Right lobe of liver (tissue), 4 donors: ENCODE results near the gene PODXL2.

ENCODE experiments used
- POLR2A ChIP-seq: fragments of 450-650 bp; IDR thresholded peaks from one replicate; pipeline ENCODE4 v1.6.1; 2017; ENCODE audit warnings: antibody characterized with exemption, mild to moderate bottlenecking
- TF ChIP-seq, protein P1 (sequence below), 4 donors: fragments of 200-600 bp in 3 of 4; fragments of 450-650 bp in 1 of 4; IDR thresholded peaks; one replicate each; pipeline versions ENCODE4 v1.5.1 to v1.8.0; 2016 to 2022; ENCODE audit warnings: antibody characterized with exemption in 4 of 4, mild to moderate bottlenecking in 2 of 4
- donor health status: DM: no; HTN: no; CAD: no.
- donor health status: DM: no; HTN: no; CAD: no.
- donor health status: DM: no; HTN: yes; CAD: no.

DNA sequence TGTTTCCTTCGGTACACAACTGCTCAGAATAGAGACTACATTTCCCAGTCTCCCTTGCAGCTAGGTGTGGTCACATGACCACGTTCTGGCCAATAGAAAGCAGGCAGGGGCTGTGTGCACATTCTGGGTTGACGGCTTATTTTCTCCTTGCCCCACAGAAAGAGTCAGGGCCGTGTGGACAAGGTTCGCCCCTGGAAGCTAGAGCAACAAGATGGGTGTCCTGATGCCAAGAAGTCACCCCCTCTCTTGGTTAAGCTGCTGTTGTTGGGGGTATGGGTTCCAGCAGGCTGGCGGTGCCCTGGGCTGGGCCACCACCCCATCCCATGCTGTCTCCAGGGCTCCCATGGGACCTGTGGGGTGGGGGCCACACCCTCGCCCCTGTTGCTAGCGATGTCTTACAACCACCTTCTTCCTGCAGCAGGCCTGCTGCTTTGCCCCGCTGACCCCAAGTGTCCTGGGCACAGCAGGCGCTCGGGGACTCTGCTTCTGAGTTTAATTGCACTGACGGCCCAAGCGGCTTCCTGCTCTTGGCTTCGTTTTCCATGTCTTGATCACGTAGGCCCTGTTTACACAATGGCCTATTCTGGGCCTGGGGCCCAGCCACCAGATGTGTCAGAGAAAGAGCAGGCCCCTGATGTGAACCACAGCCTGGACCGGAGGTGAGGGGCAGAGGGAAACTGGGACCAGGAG, 68.7 kb downstream of the PODXL2 start:
- TF ChIP-seq, protein P1, sequence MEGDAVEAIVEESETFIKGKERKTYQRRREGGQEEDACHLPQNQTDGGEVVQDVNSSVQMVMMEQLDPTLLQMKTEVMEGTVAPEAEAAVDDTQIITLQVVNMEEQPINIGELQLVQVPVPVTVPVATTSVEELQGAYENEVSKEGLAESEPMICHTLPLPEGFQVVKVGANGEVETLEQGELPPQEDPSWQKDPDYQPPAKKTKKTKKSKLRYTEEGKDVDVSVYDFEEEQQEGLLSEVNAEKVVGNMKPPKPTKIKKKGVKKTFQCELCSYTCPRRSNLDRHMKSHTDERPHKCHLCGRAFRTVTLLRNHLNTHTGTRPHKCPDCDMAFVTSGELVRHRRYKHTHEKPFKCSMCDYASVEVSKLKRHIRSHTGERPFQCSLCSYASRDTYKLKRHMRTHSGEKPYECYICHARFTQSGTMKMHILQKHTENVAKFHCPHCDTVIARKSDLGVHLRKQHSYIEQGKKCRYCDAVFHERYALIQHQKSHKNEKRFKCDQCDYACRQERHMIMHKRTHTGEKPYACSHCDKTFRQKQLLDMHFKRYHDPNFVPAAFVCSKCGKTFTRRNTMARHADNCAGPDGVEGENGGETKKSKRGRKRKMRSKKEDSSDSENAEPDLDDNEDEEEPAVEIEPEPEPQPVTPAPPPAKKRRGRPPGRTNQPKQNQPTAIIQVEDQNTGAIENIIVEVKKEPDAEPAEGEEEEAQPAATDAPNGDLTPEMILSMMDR (IDR thresholded peaks at IDR 0.05) = no peak
- no peak for TF ChIP-seq POLR2A
